Fibroblast of lung (primary cell): ENCODE results near the gene POLR3G. TPM values are rescaled to one million over a fixed set of nuclear protein-coding genes. Genes with fewer than 3 reads are reported as not detected.
A peak's percentile ranks its signal among the peaks of the same experiment; 100 is the strongest.

Experiments used
- DNase-seq, 2 donors: peaks; one replicate each; pipeline versions ENCODE4 v3.0.0 to v3.0.0-alpha.2; 2010; ENCODE audit warnings: low read depth in 2 of 2
- H2AFZ ChIP-seq: 2 replicates; pipeline ENCODE4 v1.5.1; 2012; ENCODE audit warnings: low read length, control low read depth, inconsistent platforms
- H3K27ac ChIP-seq: 2 replicates; pipeline ENCODE4 v1.5.1; 2011; ENCODE audit warnings: low read length, control low read depth; ENCODE audit not compliant: insufficient read depth
- H3K27me3 ChIP-seq: 2 replicates; pipeline ENCODE4 v1.5.1; 2011; ENCODE audit warnings: mild to moderate bottlenecking, low read length; ENCODE audit not compliant: control insufficient read depth, insufficient read depth
- H3K36me3 ChIP-seq: 2 replicates; pipeline ENCODE4 v1.5.1; 2011; ENCODE audit warnings: low read length; ENCODE audit not compliant: control insufficient read depth, insufficient read depth
- H3K4me1 ChIP-seq: 2 replicates; pipeline ENCODE4 v1.5.1; 2011; ENCODE audit warnings: low read length; ENCODE audit not compliant: control insufficient read depth, insufficient read depth; ENCODE audit errors: extremely low read depth
- H3K4me2 ChIP-seq: 2 replicates; pipeline ENCODE4 v1.5.1; 2011; ENCODE audit warnings: low read length, control low read depth; ENCODE audit not compliant: insufficient read depth; ENCODE audit errors: extremely low read depth
- H3K4me3 ChIP-seq, 4 experiments: fragments of 200-600 bp in 1 of 4; sonication (generic) in 1 of 4; replicated peaks in 1 of 4; 2 replicates each; pipeline ENCODE4 v1.5.1; 2011 to 2016; ENCODE audit warnings: low read length in 4 of 4, low read depth in 3 of 4, mild to moderate bottlenecking in 3 of 4, control low read depth in 2 of 4, inconsistent platforms in 1 of 4, mixed read lengths in 1 of 4; ENCODE audit not compliant: insufficient read depth in 1 of 4; ENCODE audit errors: control extremely low read depth in 1 of 4
- H3K79me2 ChIP-seq: 2 replicates; pipeline ENCODE4 v1.5.1; 2012; ENCODE audit warnings: mild to moderate bottlenecking, low read length, inconsistent platforms; ENCODE audit not compliant: control insufficient read depth, insufficient read depth
- H3K9ac ChIP-seq: 2 replicates; pipeline ENCODE4 v1.5.1; 2011; ENCODE audit warnings: mild to moderate bottlenecking, low read length, control low read depth; ENCODE audit not compliant: insufficient read depth
- H3K9me3 ChIP-seq: 2 replicates; pipeline ENCODE4 v1.5.1; 2012; ENCODE audit warnings: low read depth, low read length; ENCODE audit not compliant: control insufficient read depth, insufficient read depth
- H4K20me1 ChIP-seq: 2 replicates; pipeline ENCODE4 v1.5.1; 2011; ENCODE audit warnings: low read length; ENCODE audit not compliant: control insufficient read depth, insufficient read depth; ENCODE audit errors: extremely low read depth
- EZH2 ChIP-seq: IDR thresholded peaks from 2 replicates; pipeline ENCODE4 v1.5.1; 2012; ENCODE audit warnings: low read length, control low read depth, mild to moderate bottlenecking; ENCODE audit errors: missing control alignments
- polyA plus RNA-seq, 2 donors: library from polyadenylated mRNA; depleted of rRNA in 1 of 2; stranded (reverse) in 1 of 2; unstranded in 1 of 2; fragments of >200 nt; gene quantifications; 2 replicates each; pipeline ENCODE4 v1.2.1, GENCODE V29; 2011 to 2012; ENCODE audit warnings: missing spikeins in 1 of 2
- total RNA-seq: library from RNA; depleted of rRNA; stranded (reverse); fragments of >200 nt; gene quantifications from 2 replicates; pipeline ENCODE4 v1.2.1, GENCODE V29; 2014
- TF ChIP-seq, protein P1 (sequence below), 2 donors: IDR thresholded peaks in 1 of 2; conservative IDR thresholded peaks in 1 of 2; 1 replicate in 1 of 2; 2 replicates in 1 of 2; pipeline ENCODE4 v1.5.1; 2011 to 2012; ENCODE audit warnings: low read length in 2 of 2, control low read depth in 1 of 2, inconsistent platforms in 1 of 2, low read depth in 1 of 2, mild to moderate bottlenecking in 1 of 2

Gene POLR3G
- total and polyA plus RNA-seq, 2 donors (not counting 1 experiment from before 2014, with no cell fraction given): 5.6 to 9.1 TPM

DNA sequence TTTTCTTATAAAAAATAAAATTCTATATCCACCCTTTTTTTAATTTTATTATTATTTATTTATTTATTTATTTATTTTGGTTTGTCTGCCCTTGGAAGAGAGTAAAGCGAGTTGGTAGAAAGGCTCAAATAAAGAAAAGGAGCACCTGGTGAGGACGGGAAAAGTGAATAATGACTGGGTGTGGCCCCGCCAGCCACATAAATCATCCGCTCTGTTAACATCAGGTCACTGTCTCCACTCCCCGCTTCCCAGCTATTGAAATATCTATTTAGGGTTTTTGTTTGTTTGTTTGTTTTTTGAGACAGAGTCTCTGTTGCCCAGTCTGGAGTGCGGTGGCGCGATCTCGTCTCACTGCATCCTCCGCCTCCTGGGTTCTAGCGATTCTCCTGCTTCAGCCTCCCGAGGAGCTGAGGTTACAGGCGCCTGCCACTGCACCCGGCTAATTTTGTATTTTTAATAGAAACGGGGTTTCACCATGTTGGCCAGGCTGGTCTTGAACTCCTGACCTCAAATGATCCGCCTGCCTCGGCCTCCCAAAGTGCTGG is 844 bp downstream of the POLR3G start:
- Histone ChIP-seq H3K36me3 (no peaks in the 10 kb centered on the region), H4K20me1 (no peaks in the 10 kb centered on the region), H3K79me2 (peaks cover 9% of the 10 kb centered on the region), H3K27ac (no peak overlapping the region), H3K27me3 (no peaks in the 10 kb centered on the region), H3K9ac (no peak overlapping the region), H3K9me3 (no peaks in the 10 kb centered on the region), H3K4me1 (no peaks in the 10 kb centered on the region), H3K4me2 (peak overlapping the region; percentile 89), H2AFZ (no peak overlapping the region), H3K4me3 (peak overlapping the region in 2 of 4 experiments; percentile 77 to 90)
- no peak for TF ChIP-seq EZH2
- TF ChIP-seq, protein P1, sequence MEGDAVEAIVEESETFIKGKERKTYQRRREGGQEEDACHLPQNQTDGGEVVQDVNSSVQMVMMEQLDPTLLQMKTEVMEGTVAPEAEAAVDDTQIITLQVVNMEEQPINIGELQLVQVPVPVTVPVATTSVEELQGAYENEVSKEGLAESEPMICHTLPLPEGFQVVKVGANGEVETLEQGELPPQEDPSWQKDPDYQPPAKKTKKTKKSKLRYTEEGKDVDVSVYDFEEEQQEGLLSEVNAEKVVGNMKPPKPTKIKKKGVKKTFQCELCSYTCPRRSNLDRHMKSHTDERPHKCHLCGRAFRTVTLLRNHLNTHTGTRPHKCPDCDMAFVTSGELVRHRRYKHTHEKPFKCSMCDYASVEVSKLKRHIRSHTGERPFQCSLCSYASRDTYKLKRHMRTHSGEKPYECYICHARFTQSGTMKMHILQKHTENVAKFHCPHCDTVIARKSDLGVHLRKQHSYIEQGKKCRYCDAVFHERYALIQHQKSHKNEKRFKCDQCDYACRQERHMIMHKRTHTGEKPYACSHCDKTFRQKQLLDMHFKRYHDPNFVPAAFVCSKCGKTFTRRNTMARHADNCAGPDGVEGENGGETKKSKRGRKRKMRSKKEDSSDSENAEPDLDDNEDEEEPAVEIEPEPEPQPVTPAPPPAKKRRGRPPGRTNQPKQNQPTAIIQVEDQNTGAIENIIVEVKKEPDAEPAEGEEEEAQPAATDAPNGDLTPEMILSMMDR (conservative IDR thresholded peaks at IDR 0.05 in 1 of 2, IDR thresholded peaks at IDR 0.05 in 1 of 2; ENCODE audit: low read depth in 1 of 2, low read length in 2 of 2): no peak
- no peak for DNase-seq

DNA sequence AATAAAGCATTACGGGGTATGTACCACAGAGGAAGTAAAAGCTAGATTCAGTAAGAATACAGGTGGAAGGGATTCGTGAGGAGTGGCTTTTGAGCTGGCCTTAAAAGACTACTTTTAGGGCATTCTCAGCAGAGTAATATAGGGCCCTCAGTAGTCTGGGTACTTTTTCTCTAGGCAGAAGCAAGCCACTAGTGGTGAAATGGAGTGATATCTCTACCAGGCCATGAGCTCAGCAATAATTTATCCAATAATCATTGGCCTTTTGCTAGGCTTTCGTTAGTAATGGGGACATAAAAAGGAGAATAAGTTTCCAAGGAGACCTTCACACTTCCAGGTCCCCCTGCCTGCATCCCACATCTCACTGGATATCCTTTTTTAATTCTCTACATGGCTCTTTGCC is 1.7 kb downstream of the POLR3G start:
- Histone ChIP-seq H3K9me3 (no peaks in the 10 kb centered on the region), H3K4me2 (no peak overlapping the region), H3K36me3 (no peaks in the 10 kb centered on the region), H3K27me3 (no peaks in the 10 kb centered on the region), H3K4me1 (no peaks in the 10 kb centered on the region), H4K20me1 (no peaks in the 10 kb centered on the region), H3K4me3 (no peak overlapping the region), H3K79me2 (peaks cover 9% of the 10 kb centered on the region), H3K9ac (no peak overlapping the region), H2AFZ (no peak overlapping the region), H3K27ac (no peak overlapping the region)
- DNase-seq: no peak
- TF ChIP-seq, protein P1 (conservative IDR thresholded peaks at IDR 0.05 in 1 of 2, IDR thresholded peaks at IDR 0.05 in 1 of 2; ENCODE audit: low read depth in 1 of 2, low read length in 2 of 2): no peak
- TF ChIP-seq EZH2: no peak

DNA sequence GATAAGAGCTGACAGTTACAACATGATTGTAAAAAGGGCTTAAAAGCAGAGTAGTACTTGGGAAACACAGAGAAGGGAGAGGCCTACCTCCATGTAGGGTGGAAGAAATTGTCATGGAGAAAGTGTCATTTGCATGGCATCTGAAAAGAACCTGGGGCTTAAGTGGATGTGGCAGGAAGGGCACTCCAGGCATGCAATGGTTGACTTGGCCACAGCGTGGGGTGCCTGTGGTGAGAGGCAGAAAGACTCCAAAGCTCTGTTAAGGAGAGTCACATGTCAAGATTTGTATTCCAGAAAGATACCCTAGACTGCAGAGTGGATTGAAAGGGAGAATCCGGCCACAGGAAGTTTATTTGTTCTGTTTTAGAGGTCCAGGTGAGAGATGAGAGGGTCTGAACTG is 2.4 kb downstream of the POLR3G start:
- H3K9me3 ChIP-seq: no peaks in the 10 kb centered on the region
- H3K27me3 ChIP-seq: no peaks in the 10 kb centered on the region
- no peaks in the 10 kb centered on the region for H3K36me3 ChIP-seq
- DNase-seq: no peak
- H3K4me1 ChIP-seq: no peaks in the 10 kb centered on the region
- no peak overlapping the region for H3K9ac ChIP-seq
- H3K4me3 ChIP-seq: no peak overlapping the region
- no peak overlapping the region for H3K4me2 ChIP-seq
- TF ChIP-seq, protein P1 (conservative IDR thresholded peaks at IDR 0.05 in 1 of 2, IDR thresholded peaks at IDR 0.05 in 1 of 2; ENCODE audit: low read depth in 1 of 2, low read length in 2 of 2): no peak
- no peak for TF ChIP-seq EZH2
- no peaks in the 10 kb centered on the region for H4K20me1 ChIP-seq
- H3K27ac ChIP-seq: no peak overlapping the region
- no peak overlapping the region for H2AFZ ChIP-seq
- peaks cover 9% of the 10 kb centered on the region for H3K79me2 ChIP-seq
